ENCODE measurements around the gene PIGQ. TPM values are rescaled to one million over a fixed set of nuclear protein-coding genes. Genes with fewer than 3 reads are reported as not detected.

PIGQ gene
- total RNA-seq, 1 donor from 2014 or later, result 63.6 TPM

- Mint-ChIP-seq H3K27me3 (ENCODE audit: unreplicated experiment) (no peaks in the 10 kb centered on the region), H3K27ac (ENCODE audit: unreplicated experiment) (no peak overlapping the region), H3K4me3 (ENCODE audit: unreplicated experiment) (no peak overlapping the region), H3K36me3 (ENCODE audit: unreplicated experiment) (peaks cover 4% of the 10 kb centered on the region), H3K9me3 (ENCODE audit: unreplicated experiment) (no peaks in the 10 kb centered on the region), H3K4me1 (ENCODE audit: unreplicated experiment) (peaks cover 36% of the 10 kb centered on the region)
- DNase-seq (ENCODE audit: extremely low spot score, unreplicated experiment), result no peak
- no peak for TF ChIP-seq CTCF (IDR thresholded peaks at IDR 0.05)
These were observed 58.7 kb downstream of the PIGQ start for GRCh38 chr16:628321-629061.

- DNase-seq (ENCODE audit: extremely low spot score, unreplicated experiment), result no peak
- Mint-ChIP-seq H3K36me3 (ENCODE audit: unreplicated experiment) (peaks cover 4% of the 10 kb centered on the region), H3K9me3 (ENCODE audit: unreplicated experiment) (no peaks in the 10 kb centered on the region), H3K4me1 (ENCODE audit: unreplicated experiment) (peaks cover 36% of the 10 kb centered on the region), H3K27ac (ENCODE audit: unreplicated experiment) (peak overlapping the region; percentile 23), H3K4me3 (ENCODE audit: unreplicated experiment) (no peak overlapping the region), H3K27me3 (ENCODE audit: unreplicated experiment) (no peaks in the 10 kb centered on the region)
- TF ChIP-seq CTCF (IDR thresholded peaks at IDR 0.05), result no peak
These were observed 59.5 kb downstream of the PIGQ start for GRCh38 chr16:629185-629832.

GRCh38 chr16:629833-630248 is 60.1 kb downstream of the PIGQ start:
- no peaks in the 10 kb centered on the region for H3K27me3 Mint-ChIP-seq (ENCODE audit: unreplicated experiment)
- H3K27ac Mint-ChIP-seq (ENCODE audit: unreplicated experiment), result no peak overlapping the region

GRCh38 chr16:630249-630814 is 60.6 kb downstream of the PIGQ start:
- no peaks in the 10 kb centered on the region for H3K9me3 Mint-ChIP-seq (ENCODE audit: unreplicated experiment)
- no peak overlapping the region for H3K4me3 Mint-ChIP-seq (ENCODE audit: unreplicated experiment)
- no peak for TF ChIP-seq CTCF (IDR thresholded peaks at IDR 0.05)
- H3K36me3 Mint-ChIP-seq (ENCODE audit: unreplicated experiment), result peaks cover 4% of the 10 kb centered on the region
- no peaks in the 10 kb centered on the region for H3K27me3 Mint-ChIP-seq (ENCODE audit: unreplicated experiment)
- DNase-seq (ENCODE audit: extremely low spot score, unreplicated experiment), result no peak
- peaks cover 41% of the 10 kb centered on the region for H3K4me1 Mint-ChIP-seq (ENCODE audit: unreplicated experiment)
- H3K27ac Mint-ChIP-seq (ENCODE audit: unreplicated experiment), result no peak overlapping the region

More at GRCh38 chr16:629833-630248, 60.1 kb downstream of the PIGQ start:
- Mint-ChIP-seq H3K36me3 (ENCODE audit: unreplicated experiment) (peaks cover 4% of the 10 kb centered on the region), H3K4me1 (ENCODE audit: unreplicated experiment) (peaks cover 40% of the 10 kb centered on the region), H3K4me3 (ENCODE audit: unreplicated experiment) (no peak overlapping the region), H3K9me3 (ENCODE audit: unreplicated experiment) (no peaks in the 10 kb centered on the region)
- DNase-seq (ENCODE audit: extremely low spot score, unreplicated experiment), result no peak
- TF ChIP-seq CTCF (IDR thresholded peaks at IDR 0.05), result no peak

GRCh38 chr16:630815-631405 is 61.1 kb downstream of the PIGQ start, which contains the start of gene WFIKKN1:
Gene WFIKKN1 (plus strand): TSS chr16:630985. CDS start chr16:631254, 269 bp downstream.
- Mint-ChIP-seq H3K4me1 (ENCODE audit: unreplicated experiment) (peaks cover 41% of the 10 kb centered on the region), H3K36me3 (ENCODE audit: unreplicated experiment) (peaks cover 4% of the 10 kb centered on the region), H3K9me3 (ENCODE audit: unreplicated experiment) (no peaks in the 10 kb centered on the region), H3K27ac (ENCODE audit: unreplicated experiment) (no peak within 1 kb of the TSS), H3K4me3 (ENCODE audit: unreplicated experiment) (no peak within 1 kb of the TSS), H3K27me3 (ENCODE audit: unreplicated experiment) (no peaks in the 10 kb centered on the region)
- TF ChIP-seq CTCF (IDR thresholded peaks at IDR 0.05), result no peak
- peak; percentile 86 for DNase-seq (ENCODE audit: extremely low spot score, unreplicated experiment)
